ENCODE data around the gene KLHL17.

DNA sequence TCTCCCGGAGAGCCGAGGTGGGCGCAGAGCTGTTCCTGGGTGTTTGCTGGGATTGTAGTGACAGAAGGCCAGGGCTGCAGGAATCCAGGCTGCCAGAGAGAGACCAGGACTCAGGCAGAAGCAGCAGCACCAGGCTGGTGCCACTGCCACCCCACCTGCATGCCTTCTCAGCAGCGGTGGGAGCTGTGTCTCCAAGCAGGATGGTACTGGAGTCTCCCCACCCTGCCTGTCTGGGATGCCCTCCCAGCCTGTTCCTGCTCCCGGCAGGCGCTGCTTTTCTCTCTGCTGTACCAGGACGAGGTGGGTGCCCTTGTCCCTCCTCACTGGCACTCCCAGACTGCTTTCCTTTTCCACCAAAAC, 44.0 kb downstream of the KLHL17 start:
- TF ChIP-seq, protein P1, sequence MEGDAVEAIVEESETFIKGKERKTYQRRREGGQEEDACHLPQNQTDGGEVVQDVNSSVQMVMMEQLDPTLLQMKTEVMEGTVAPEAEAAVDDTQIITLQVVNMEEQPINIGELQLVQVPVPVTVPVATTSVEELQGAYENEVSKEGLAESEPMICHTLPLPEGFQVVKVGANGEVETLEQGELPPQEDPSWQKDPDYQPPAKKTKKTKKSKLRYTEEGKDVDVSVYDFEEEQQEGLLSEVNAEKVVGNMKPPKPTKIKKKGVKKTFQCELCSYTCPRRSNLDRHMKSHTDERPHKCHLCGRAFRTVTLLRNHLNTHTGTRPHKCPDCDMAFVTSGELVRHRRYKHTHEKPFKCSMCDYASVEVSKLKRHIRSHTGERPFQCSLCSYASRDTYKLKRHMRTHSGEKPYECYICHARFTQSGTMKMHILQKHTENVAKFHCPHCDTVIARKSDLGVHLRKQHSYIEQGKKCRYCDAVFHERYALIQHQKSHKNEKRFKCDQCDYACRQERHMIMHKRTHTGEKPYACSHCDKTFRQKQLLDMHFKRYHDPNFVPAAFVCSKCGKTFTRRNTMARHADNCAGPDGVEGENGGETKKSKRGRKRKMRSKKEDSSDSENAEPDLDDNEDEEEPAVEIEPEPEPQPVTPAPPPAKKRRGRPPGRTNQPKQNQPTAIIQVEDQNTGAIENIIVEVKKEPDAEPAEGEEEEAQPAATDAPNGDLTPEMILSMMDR (conservative IDR thresholded peaks at IDR 0.05; ENCODE audit: low read depth, low read length): no peak
- TF ChIP-seq EZH2 (IDR thresholded peaks at IDR 0.05; ENCODE audit: low read length, unreplicated experiment): no peak
- TF ChIP-seq EZH2phosphoT487 (IDR thresholded peaks at IDR 0.05; ENCODE audit: borderline replicate concordance, low read length): no peak

Data from PC-3 (cell line).